22Rv1 (cell line): ENCODE results near the gene IL1RAPL2.

Experiments
- ZFX ChIP-seq: fragments of 450-650 bp; IDR thresholded peaks from 2 replicates; pipeline ENCODE4 v1.6.1; 2017; ENCODE audit warnings: antibody characterized with exemption, borderline replicate concordance
- TF ChIP-seq, protein P1 (sequence below): fragments of 450-650 bp; IDR thresholded peaks from 2 replicates; pipeline ENCODE4 v1.5.1; 2017; ENCODE audit warnings: mild to moderate bottlenecking

DNA sequence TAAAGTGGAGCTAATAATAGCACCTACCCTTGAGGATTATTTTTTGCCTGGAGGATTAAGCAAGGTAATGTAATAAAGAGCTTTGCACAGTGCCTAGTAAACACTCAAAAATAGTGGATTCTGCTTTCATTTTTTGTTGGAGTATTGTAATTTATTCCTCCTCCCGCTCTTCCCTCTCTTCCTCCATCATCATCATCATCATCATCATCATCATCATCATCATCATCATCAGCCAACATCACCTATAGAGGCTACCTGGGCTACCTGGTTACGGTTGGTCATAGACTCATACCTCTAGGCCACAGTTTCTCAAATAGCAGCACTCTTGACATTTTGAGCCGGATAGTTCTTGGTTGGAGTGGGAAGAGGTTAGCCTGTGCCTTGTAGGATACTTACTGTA, 781.4 kb downstream of the IL1RAPL2 start:
- TF ChIP-seq, protein P1, sequence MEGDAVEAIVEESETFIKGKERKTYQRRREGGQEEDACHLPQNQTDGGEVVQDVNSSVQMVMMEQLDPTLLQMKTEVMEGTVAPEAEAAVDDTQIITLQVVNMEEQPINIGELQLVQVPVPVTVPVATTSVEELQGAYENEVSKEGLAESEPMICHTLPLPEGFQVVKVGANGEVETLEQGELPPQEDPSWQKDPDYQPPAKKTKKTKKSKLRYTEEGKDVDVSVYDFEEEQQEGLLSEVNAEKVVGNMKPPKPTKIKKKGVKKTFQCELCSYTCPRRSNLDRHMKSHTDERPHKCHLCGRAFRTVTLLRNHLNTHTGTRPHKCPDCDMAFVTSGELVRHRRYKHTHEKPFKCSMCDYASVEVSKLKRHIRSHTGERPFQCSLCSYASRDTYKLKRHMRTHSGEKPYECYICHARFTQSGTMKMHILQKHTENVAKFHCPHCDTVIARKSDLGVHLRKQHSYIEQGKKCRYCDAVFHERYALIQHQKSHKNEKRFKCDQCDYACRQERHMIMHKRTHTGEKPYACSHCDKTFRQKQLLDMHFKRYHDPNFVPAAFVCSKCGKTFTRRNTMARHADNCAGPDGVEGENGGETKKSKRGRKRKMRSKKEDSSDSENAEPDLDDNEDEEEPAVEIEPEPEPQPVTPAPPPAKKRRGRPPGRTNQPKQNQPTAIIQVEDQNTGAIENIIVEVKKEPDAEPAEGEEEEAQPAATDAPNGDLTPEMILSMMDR, result no peak
- TF ChIP-seq ZFX, result no peak
